HCT116 (cell line): ENCODE measurements around the gene SLIT1. TPM values are rescaled to one million over a fixed set of nuclear protein-coding genes. Genes with fewer than 3 reads are reported as not detected.

ENCODE experiments used
- ATAC-seq: fragments of 200-7000 bp; cut with Tn5 transposase; 2 replicates; pipeline ENCODE4 v1.9.1; 2020; ENCODE audit warnings: mild to moderate bottlenecking, moderate library complexity
- BruUV-seq: library from RNA; stranded (reverse); fragments of 400-500 nt; replicated peaks from 2 replicates; lab custom pipeline; 2021; lab: Mats Ljungman, UMichigan
- CTCF ChIA-PET: fragments of 300-600 bp; sonication (Branson Sonifier 250); formaldehyde crosslinking; loops from one replicate; lab custom pipeline; 2021; ENCODE audit warnings: antibody characterized with exemption; lab: Charles Lee
- POLR2A ChIA-PET: fragments of 300-600, 350-600 bp; sonication (Branson Sonifier 250); formaldehyde crosslinking; loops from one replicate; lab custom pipeline; 2021; ENCODE audit warnings: antibody characterized with exemption; lab: Charles Lee
- RAD21 ChIA-PET, 2 experiments: fragments of 300-600 bp; sonication (Branson Sonifier 250); formaldehyde crosslinking; loops; one replicate each; lab custom pipeline; 2023; ENCODE audit warnings: low total read pairs in 2 of 2; ENCODE audit not compliant: uncharacterized antibody in 2 of 2, unreplicated experiment in 2 of 2, low non-redundant PET in 1 of 2; lab: Charles Lee
- DNase-seq: peaks from one replicate; pipeline ENCODE4 v3.0.0-alpha.2; 2010; ENCODE audit warnings: low read depth, low spot score
- H2AFZ ChIP-seq: fragments of 200-600 bp; shearing (Covaris generic), sonication (generic); 2 replicates; pipeline ENCODE4 v1.6.1; 2017; ENCODE audit warnings: low read depth, mixed run types, mixed read lengths, antibody characterized with exemption, low read length; ENCODE audit not compliant: poor library complexity, severe bottlenecking
- H3K27ac ChIP-seq: 2 replicates; pipeline ENCODE4 v1.5.1; 2012; ENCODE audit warnings: low read depth, low read length
- H3K27me3 ChIP-seq: fragments of 200-600 bp; sonication (generic); 2 replicates; pipeline ENCODE4 v1.6.1; 2016; ENCODE audit warnings: mixed run types, low read length, mixed read lengths; ENCODE audit not compliant: insufficient read depth
- H3K36me3 ChIP-seq, 2 experiments: fragments of 200-500 bp in 1 of 2; fragments of 200-600 bp in 1 of 2; sonication (Bioruptor generic) in 1 of 2; sonication (generic) in 1 of 2; 2 replicates each; pipeline versions ENCODE4 v1.5.1 to v1.6.1; 2014 to 2016; ENCODE audit warnings: low read length in 2 of 2, inconsistent platforms in 1 of 2, mixed read lengths in 1 of 2, mixed run types in 1 of 2; ENCODE audit not compliant: insufficient read depth in 2 of 2, control insufficient read depth in 1 of 2
- H3K4me1 ChIP-seq, 2 experiments: fragments of 200-600 bp in 1 of 2; sonication (generic) in 1 of 2; 2 replicates each; pipeline versions ENCODE4 v1.5.1 to v1.6.1; 2012 to 2017; ENCODE audit warnings: low read length in 2 of 2, inconsistent platforms in 1 of 2, mild to moderate bottlenecking in 1 of 2, mixed read lengths in 1 of 2, mixed run types in 1 of 2, moderate library complexity in 1 of 2; ENCODE audit not compliant: insufficient read depth in 2 of 2, control insufficient read depth in 1 of 2
- H3K4me2 ChIP-seq: fragments of 200-600 bp; sonication (generic); 2 replicates; pipeline ENCODE4 v1.6.1; 2017; ENCODE audit warnings: mixed run types, low read length, mixed read lengths
- H3K4me3 ChIP-seq, 2 experiments: fragments of 200-600 bp in 1 of 2; sonication (generic) in 1 of 2; replicated peaks in 1 of 2; 2 replicates each; pipeline ENCODE4 v1.5.1; 2011 to 2016; ENCODE audit warnings: low read length in 2 of 2, control low read depth in 1 of 2, low read depth in 1 of 2, mild to moderate bottlenecking in 1 of 2, mixed read lengths in 1 of 2, mixed run types in 1 of 2
- H3K79me2 ChIP-seq: fragments of 200-600 bp; sonication (generic); 2 replicates; pipeline ENCODE4 v1.6.1; 2017; ENCODE audit warnings: mild to moderate bottlenecking, mixed run types, low read length, moderate library complexity, mixed read lengths; ENCODE audit not compliant: insufficient read depth
- H3K9ac ChIP-seq: fragments of 200-600 bp; sonication (generic); 2 replicates; pipeline ENCODE4 v1.6.1; 2016; ENCODE audit warnings: low read length, mixed read lengths
- H3K9me2 ChIP-seq: fragments of 200-600 bp; sonication (generic), shearing (Covaris generic); 2 replicates; pipeline ENCODE4 v1.6.1; 2017; ENCODE audit warnings: mixed run types, mild to moderate bottlenecking, moderate library complexity; ENCODE audit not compliant: insufficient read depth
- H3K9me3 ChIP-seq, 2 experiments: fragments of 200-500 bp in 1 of 2; fragments of 200-600 bp in 1 of 2; sonication (Bioruptor generic) in 1 of 2; sonication (generic) in 1 of 2; 2 replicates each; pipeline ENCODE4 v1.6.1; 2014 to 2017; ENCODE audit warnings: low read length in 2 of 2, mixed read lengths in 2 of 2, inconsistent platforms in 1 of 2, low read depth in 1 of 2, mild to moderate bottlenecking in 1 of 2, mixed run types in 1 of 2, moderate library complexity in 1 of 2; ENCODE audit not compliant: control insufficient read depth in 1 of 2, insufficient read depth in 1 of 2
- H4K20me1 ChIP-seq: fragments of 200-600 bp; sonication (generic), shearing (Covaris generic); 2 replicates; pipeline ENCODE4 v1.6.1; 2017; ENCODE audit warnings: mixed run types, mild to moderate bottlenecking, moderate library complexity; ENCODE audit not compliant: insufficient read depth
- ELF1 ChIP-seq: IDR thresholded peaks from 2 replicates; pipeline ENCODE4 v1.6.1; 2012; ENCODE audit warnings: low read depth, borderline replicate concordance
- POLR2A ChIP-seq: IDR thresholded peaks from 2 replicates; pipeline ENCODE4 v1.7.0; 2011; ENCODE audit warnings: borderline replicate concordance; ENCODE audit not compliant: insufficient read depth, insufficient read length; ENCODE audit errors: extremely low read depth
- YY1 ChIP-seq: IDR thresholded peaks from 2 replicates; pipeline ENCODE4 v1.6.1; 2011; ENCODE audit warnings: low read length, low read depth, moderate library complexity, mild to moderate bottlenecking; ENCODE audit not compliant: insufficient replicate concordance; ENCODE audit errors: extremely low read depth
- intact Hi-C: fragments of 100-400 bp; cut with micrococcal nuclease; formaldehyde crosslinking; loops from 2 replicates; pipeline ENCODE4 v1.10.0; 2022
- total RNA-seq: library from RNA; stranded (reverse); gene quantifications from one replicate; pipeline ENCODE4 v1.2.1, GENCODE V29; 2021; ENCODE audit not compliant: unreplicated experiment
- TF ChIP-seq, protein P1 (sequence below): IDR thresholded peaks from 2 replicates; pipeline ENCODE4 v1.6.1; 2011; ENCODE audit warnings: mild to moderate bottlenecking, low read length, moderate library complexity; ENCODE audit not compliant: insufficient replicate concordance; ENCODE audit errors: extremely low read depth
- TF ChIP-seq, protein P2 (sequence below): IDR thresholded peaks from 2 replicates; pipeline ENCODE4 v1.6.1; 2012; ENCODE audit warnings: low read depth

SLIT1 gene
- total RNA-seq, 1 experiment from 2014 or later = 0.42 TPM

DNA sequence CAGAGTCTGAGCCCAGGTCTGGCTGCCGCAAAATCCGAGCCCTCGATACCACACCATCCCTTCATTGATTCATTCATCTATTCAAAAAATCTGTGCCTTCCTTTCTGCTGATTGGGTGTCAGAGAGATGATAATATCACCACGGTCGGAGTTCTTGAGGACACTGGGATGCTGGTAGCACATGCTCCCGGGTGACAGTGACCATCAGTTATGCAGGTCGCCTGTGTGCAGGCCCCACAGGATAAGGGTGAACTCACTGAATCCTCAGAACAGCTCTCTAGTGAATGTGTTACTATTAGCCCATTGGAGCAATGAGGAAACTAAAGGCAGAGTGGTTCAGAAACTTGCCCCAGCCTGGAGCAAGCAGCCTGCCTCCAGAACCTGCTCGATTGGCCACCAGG lies 145.1 kb downstream of the SLIT1 start:
- BruUV-seq = no TSS peak
- Histone ChIP-seq H2AFZ (no peak overlapping the region), H3K4me2 (no peak overlapping the region), H3K27ac (no peak overlapping the region), H3K9ac (no peak overlapping the region), H3K9me3 (no peaks in the 10 kb centered on the region)
- ATAC-seq (no peak), DNase-seq (no peak)
- intact Hi-C loops = no loop called here
- CTCF ChIA-PET = no interaction called here
- TF ChIP-seq, protein P1, sequence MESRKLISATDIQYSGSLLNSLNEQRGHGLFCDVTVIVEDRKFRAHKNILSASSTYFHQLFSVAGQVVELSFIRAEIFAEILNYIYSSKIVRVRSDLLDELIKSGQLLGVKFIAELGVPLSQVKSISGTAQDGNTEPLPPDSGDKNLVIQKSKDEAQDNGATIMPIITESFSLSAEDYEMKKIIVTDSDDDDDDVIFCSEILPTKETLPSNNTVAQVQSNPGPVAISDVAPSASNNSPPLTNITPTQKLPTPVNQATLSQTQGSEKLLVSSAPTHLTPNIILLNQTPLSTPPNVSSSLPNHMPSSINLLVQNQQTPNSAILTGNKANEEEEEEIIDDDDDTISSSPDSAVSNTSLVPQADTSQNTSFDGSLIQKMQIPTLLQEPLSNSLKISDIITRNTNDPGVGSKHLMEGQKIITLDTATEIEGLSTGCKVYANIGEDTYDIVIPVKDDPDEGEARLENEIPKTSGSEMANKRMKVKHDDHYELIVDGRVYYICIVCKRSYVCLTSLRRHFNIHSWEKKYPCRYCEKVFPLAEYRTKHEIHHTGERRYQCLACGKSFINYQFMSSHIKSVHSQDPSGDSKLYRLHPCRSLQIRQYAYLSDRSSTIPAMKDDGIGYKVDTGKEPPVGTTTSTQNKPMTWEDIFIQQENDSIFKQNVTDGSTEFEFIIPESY = no peak
- TF ChIP-seq, protein P2, sequence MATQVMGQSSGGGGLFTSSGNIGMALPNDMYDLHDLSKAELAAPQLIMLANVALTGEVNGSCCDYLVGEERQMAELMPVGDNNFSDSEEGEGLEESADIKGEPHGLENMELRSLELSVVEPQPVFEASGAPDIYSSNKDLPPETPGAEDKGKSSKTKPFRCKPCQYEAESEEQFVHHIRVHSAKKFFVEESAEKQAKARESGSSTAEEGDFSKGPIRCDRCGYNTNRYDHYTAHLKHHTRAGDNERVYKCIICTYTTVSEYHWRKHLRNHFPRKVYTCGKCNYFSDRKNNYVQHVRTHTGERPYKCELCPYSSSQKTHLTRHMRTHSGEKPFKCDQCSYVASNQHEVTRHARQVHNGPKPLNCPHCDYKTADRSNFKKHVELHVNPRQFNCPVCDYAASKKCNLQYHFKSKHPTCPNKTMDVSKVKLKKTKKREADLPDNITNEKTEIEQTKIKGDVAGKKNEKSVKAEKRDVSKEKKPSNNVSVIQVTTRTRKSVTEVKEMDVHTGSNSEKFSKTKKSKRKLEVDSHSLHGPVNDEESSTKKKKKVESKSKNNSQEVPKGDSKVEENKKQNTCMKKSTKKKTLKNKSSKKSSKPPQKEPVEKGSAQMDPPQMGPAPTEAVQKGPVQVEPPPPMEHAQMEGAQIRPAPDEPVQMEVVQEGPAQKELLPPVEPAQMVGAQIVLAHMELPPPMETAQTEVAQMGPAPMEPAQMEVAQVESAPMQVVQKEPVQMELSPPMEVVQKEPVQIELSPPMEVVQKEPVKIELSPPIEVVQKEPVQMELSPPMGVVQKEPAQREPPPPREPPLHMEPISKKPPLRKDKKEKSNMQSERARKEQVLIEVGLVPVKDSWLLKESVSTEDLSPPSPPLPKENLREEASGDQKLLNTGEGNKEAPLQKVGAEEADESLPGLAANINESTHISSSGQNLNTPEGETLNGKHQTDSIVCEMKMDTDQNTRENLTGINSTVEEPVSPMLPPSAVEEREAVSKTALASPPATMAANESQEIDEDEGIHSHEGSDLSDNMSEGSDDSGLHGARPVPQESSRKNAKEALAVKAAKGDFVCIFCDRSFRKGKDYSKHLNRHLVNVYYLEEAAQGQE = no peak
- TF ChIP-seq YY1 (no peak), ELF1 (no peak), POLR2A (no peak)
- TF ChIP-seq, all 23 proteins: peak for 0
- no peaks in the 10 kb centered on the region for H3K9me2 ChIP-seq
- no peak overlapping the region for H3K4me3 ChIP-seq
- no peaks in the 10 kb centered on the region for H3K36me3 ChIP-seq
- POLR2A ChIA-PET = no interaction called here
- H3K27me3 ChIP-seq = no peaks in the 10 kb centered on the region
- RAD21 ChIA-PET = no interaction called here
- no peaks in the 10 kb centered on the region for H3K79me2 ChIP-seq
- peaks cover 7 to 15% of the 10 kb centered on the region in 2 experiments; a peak in 3 of 4 replicates for H3K4me1 ChIP-seq
- no peaks in the 10 kb centered on the region for H4K20me1 ChIP-seq
